ENCODE data around the gene BRSK1.
A peak's percentile ranks its signal among the peaks of the same experiment; 100 is the strongest.
"Not testable (repeated sequence)": the region's sequence is repeated elsewhere in the genome, so short reads cannot be mapped to it uniquely, and the experiment has no call there.

The BRSK1 gene

DNA sequence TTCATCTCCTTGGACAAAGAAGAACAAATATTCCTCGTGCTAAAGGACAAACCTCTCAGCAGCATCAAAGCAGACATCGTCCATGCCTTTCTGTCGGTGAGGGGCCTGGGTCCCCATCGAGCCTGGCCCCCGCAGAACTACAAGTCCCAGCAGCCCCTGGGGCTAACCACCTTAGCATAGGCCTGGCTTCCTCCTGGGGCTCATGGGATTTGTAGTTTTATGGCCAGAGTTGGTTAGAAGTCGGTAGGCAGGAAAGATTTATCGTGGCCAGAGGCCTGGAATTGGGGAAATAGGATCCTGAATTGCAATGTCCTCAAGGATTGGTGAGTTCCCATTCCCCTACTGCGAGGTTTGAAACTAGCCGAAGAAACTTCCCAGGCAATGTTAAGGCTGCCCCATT, 21.7 kb downstream of the BRSK1 start:
- DNase-seq, result peak in 1 of 2 experiments; percentile 17

DNA sequence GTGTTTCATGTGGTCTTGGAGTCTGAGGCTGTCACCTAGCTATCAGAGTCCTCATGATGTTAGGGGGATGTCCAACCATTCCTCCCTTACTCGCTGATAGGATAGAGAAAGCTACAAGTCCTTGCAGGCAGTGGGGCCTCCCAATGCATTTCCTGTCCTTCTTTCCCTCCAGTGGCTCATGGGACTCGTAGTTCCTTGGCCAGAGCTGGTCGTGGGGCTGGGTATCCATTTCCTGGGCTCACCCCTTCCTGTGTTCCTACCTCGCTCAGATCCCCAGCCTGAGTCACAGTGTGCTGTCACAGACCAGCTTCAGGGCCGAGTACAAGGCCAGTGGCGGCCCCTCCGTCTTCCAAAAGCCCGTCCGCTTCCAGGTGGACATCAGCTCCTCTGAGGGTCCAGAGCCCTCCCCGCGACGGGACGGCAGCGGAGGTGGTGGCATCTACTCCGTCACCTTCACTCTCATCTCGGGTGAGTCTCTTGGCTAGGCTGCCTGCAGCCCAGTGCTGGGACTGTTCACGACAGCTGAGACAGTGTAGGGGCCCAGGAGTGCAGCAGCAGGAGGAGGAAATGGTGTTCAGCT, 22.3 kb downstream of the BRSK1 start:
- no peak for DNase-seq

DNA sequence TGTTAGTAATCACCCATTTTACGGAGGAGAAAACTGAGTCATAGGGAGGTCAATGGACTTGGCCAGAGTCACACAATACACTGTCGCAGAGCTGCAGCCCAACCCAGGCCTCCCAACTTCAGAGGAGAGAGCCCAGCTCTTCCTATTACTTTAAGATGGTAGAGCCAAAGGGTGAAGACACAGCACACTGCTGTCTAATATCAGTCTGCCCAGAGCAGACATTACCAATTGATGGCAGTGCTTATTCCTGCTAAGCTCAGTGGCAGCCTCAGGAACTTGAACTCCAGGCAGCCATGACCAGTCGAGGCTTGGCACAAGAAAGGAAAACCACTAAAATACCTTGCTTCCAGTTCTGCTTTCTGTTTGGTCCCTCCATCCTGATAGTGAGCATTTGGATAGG, 22.9 kb downstream of the BRSK1 start:
- no peak for DNase-seq

DNA sequence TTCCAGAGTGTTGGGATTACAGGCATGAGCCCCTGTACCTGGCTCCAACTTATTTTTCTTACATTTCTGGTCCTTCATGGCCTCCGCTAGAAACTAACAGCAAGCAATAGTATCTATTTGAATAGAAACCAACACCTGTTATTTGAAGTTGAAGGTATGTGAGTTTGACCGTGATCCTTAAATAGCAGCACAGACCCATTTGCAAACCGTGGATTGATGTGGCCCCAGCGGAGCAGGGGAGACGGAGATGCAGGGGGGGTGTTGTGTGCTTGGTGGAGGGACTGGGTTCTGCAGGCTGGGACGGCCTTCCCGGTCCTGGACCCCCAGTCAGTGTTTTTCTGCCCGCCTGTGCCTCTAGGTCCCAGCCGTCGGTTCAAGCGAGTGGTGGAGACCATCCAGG, 24.5 kb downstream of the BRSK1 start:
- no peak for DNase-seq

DNA sequence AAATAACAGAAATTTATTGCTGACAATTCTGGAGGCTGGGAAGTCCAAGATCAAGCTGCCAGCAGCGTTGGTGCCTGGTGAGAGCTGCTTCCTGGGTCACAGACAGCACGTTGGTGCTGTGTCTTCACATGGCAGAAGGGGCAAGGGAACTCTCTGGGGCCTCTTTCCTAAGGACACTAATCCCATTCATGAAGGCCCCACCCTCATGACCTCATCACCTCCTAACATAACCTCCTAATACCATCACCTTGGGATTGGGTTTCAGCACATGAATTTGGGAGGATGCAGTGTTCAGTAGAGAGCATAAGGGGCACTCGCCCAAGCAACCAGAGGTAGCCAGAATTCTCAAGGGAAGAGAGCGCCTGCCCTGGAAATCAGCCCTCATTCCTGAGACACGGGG, 25.7 kb downstream of the BRSK1 start:
- no peak for DNase-seq

DNA sequence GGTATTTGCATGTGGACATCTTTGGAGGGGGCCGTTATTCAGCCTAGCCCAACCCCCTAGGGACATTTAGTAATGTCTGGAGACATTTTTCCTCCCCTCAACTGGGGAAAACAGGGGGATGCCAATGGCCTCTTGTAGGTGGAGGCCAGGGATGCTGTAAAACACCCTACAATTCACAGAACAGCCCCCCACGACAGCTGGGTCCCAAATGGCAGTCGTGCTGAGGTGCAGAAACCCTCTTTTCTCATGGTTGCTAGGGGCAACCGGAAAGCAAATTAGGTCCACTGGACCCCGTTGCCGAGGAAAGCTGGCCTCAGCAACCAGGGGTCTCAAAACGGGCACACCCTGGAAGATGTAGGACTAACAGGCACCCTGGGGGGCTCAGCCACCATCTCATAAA, 26.7 kb downstream of the BRSK1 start:
- DNase-seq, result no peak

DNA sequence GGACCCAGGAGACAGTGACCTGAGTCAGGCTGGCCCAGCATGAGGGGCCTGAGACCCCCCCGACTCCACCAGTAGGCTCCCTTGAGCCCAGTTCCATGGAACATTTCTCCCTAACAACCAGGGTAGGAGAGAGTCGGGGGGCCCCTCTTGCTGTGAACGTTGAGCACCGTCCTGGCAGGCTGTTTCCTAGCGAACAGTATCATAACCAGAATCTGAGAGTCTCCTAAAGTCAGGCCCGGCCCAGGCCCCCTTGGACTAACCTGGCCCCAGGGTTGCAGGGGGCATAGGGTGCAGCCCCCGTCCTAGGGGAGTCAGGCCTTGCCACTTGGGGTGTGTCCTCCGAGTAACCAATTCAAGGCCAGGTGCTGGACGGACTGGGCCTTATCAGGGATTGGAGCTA, 27.6 kb downstream of the BRSK1 start:
- DNase-seq, result no peak

DNA sequence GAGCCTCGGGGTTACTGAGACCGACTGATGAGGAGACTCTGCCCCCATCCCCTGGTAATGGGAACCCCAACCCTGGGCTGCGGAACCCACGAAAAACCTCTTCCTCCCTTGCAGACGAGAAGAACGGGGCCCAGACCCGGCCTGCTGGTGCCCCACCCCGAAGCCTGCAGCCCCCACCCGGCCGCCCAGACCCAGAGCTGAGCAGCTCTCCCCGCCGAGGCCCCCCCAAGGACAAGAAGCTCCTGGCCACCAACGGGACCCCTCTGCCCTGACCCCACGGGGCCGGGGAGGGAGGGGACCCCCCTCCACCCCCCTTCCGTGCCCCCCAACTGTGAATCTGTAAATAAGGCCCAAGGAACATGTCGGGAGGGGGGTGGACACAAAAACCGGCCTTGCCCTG, 28.0 kb downstream of the BRSK1 start:
- no peak for DNase-seq

DNA sequence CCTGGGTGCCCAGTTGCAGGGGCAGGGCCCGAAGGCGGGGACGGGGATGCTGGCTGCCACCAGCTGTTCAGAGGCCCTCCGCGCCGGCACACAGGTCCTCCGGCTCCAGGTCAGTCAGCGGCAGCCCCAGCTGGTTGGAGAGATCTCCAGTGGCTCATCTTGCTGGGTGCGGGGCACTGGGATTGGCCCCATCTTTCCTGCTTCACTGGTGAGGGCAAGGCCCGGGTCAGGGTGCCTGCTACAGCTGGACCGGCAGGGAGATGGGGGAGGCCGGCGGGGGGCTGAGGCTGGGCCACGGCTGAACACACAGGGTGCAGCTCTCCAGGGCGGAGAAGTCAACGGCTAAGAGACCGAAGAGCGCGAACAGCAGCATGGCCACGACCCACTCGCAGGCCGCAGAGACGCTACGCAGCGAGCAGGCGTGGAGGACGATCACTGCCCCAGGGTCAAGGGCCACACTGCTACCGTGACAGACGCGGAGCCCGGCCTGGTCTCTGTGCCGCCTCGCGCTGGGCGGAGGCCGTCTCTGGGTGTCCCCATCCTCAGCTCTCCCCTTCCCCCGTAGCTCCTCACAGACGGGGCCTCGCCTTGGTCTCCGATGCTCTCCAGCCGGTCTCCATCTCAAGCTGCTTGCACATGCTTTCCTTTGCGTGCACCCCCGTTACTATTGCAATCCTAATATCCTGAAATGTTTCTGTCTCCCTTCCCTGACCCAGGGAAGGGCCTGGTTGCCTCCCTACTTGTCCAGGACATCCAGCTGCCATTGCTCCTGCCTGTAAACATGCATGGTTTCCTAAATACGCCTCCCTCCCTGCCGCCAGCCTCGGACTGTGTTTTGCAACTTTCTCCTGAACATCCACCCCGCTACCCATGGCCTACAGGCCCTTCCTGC, 29.1 kb downstream of the BRSK1 start:
- DNase-seq, result no peak

DNA sequence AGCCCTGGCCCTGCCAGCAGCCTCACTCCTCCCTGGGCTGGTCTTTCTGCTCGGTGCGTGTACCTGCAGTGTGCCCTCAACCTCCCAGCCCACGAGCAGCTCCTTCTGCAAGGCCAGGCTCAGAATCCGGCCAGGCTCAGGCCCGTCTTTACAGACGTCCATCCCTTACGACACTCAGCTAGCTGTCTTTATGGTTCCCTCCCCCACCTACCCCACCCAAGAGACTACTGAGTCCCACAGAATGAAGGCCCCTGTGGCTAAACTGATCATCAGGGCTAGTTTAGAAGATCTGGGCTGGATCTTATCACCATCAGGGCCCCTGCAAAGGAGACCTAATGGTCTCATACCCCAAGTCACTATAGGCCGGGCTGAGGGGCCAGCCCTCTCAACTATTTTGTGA, 30.6 kb downstream of the BRSK1 start:
- DNase-seq, result no peak

DNA sequence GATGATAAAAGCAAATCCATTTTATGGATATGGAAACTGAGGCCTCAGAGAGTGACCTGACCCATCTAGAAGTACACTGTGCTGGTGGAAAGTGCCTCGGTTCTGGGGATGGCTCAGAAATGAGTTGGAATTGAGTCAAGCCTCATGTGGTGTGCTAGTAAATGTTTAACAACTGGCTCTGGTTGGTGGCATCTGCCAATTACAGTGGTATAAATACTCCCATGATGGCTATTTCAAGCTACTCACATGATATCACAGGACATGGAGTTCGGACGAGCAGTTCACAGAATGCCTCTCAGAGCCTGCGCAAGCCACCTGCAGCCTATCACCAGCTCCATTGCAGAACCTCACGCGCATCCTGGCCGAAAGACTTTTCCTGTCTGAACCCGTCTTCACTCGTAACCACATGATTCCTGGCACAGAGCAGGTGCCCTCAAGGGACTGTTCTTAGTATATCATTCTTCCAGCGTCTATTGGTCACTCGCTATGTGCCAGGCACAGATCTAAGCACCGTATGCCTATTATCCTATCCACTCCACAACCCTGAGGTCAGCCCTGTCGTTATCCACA, 32.2 kb downstream of the BRSK1 start:
- DNase-seq, result no peak

DNA sequence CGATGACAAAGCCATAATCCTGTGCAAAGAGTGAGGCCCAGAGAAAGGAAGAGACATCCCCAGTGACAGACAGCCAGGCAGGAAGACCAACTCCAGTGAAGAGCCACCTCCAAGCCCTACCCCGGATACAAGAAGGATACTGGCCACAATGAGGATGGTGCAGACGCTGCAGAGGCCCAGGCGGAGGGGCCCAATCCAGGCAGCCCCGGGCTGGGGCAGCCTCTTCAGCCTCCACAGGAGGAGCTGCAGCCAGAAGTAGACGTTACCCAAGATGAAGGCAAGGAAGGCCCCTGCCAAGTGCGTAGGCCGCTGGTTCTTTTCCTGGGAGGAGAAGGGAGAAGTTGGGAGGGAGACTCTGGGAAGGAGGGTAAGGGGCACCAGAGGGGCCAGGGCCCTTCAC, 32.8 kb downstream of the BRSK1 start:
- DNase-seq, result no peak

DNA sequence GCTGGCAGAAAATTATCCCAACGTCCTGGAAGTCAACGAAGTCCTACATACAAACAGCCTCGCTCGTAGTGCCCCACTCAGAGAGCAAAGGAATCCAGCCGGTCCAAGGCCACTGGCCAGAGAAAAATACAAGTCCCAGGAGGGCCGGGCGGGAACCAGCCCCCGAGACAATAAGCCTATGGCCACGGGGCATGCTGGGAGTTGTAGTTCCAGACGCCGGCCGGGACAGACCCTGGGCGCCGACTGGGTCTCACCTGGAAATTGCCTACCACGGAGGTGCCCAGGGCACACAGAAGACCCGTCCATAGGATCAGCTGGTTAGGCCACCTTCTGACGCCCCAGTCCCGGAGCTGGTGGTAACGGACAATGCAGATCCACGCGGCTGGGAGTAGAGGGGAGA, 36.0 kb downstream of the BRSK1 start:
- peak in 1 of 2 experiments; percentile 44 for DNase-seq

DNA sequence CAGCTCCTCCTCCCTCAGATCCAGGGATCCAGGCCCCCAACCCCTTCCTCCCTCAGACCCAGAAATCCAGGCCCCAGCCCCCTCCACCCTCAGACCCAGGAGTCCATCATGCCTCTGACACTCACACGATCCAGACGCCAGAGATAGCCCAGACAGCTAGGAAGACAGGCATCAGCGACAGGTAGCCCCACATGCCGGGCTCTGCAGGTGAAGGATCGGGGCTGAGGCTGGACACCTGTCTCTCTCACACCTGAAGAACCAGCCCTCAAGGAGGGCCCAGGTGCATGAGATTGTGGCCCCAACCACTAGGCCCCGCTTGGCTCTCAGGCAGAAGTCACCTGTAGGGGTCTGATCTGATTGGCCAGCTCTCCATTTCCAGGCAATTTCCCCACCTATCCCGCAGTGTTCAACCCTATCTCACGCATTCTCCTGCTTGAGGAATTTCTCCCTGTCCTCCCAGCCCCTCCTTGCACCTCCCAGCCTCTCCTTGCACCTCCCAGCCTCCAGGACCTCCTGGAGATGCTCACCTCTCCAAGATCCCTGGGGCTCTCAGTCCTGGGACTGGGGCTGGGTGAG, 37.1 kb downstream of the BRSK1 start:
- no peak for DNase-seq

DNA sequence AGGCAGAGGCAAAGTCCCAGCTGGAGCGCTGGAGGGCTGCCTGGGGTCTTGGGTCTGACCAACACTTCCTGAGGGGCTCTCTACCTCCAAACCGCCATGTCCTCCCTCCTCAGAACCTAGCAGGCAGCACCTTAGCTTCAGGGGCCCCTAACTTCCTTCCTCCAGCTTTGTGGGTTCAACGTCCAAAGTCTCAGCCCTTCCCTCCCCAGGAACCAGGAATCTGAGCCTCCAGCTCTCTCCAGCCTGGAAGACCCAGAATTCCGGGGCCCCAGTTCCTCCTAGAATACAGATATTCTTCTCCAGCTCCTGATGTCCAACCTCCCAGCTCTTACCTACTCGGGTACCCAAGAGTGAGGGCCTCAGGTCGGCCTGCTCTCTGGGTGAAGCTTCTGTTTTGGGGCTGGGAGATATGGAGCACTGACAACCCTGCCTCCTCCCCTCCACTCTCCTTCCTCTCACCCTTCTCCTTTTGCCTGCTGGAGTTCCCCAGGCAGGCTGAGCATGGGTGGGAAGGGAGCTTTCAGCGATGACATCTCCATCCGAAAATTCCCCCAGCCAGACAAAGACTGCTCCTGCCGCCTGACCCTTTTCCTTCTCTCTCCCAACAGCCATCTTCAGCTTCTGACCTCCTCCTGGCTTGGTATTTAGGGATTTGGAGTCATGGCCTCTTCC, 37.8 kb downstream of the BRSK1 start:
- no peak for DNase-seq

DNA sequence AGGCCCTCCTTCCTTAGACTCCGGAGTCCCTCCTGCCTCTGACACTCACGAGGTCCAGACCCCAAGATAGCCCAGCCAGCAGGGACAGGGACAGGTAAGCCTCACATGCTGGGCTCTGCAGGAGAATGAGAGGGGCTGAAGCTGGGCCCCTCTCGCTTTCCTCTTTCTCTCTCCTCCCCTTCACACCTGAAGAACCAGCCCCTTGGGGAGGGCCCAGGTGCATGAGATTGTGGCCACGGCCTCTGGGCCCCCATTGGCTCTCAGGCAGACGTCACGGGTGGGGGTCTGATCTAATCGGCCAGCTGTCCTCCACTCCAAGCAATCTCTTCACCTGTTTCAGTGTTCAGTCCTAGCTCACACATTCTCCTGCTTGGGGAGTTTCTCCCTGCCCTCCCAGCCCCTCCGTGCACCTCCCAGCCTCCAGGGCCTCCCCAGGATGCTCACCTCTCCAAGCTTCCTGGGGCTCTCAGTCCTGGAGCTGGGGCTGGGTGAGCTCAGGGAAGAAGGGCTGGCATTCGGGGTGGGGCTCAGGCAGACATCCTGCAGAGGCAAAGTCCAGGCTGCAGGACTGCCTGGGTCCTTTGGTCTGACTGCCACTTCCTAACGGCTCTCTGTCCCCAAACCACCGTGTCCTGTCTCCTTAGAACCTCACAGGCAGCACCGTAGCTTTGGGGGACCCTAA, 38.5 kb downstream of the BRSK1 start:
- DNase-seq, result no peak

DNA sequence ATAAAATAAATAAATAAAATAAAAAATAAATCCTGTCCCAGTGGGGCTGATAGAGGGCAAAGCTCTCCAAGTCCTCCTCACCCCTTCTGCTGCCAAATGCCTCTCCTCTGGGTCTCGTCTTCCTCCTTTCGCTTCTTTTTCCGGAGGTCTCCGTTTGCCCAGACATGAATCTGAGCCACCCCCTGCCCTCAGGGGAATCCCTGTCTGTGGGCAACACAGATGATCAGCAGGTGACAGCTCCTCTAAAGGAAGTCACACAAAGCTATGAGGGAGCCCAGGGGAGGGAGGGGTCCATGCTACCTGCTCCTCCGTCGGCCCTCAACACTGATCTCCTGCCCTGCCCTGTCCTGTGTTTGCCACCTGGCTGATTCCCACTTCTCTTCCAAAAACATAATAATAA, 40.9 kb downstream of the BRSK1 start:
- no peak for DNase-seq

DNA sequence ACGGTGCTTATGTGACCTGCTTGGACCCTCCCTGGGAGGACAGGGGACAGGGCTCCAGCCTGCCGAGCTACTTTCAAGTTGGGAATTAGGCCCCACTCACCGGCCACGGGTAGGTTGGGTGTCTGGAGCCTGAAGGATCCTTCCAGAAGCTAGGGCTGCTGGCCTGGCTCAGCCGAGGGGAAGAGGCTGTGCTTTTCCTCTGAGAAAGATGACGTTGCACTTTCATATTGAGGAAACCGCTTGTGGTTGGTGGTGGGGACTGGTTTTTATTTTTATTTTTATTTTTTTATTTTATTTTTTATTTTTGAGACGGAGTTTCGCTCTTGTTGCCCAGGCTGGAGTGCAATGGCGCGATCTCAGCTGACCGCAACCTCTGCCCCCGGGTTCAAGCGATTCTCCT, 41.4 kb downstream of the BRSK1 start, which contains the start of gene TMEM150B:
Gene TMEM150B, minus strand, starts transcription at position 170 of the 400 bp plus-strand sequence. CDS start 4,305 bp downstream, outside the sequence.
- DNase-seq, result no peak

DNA sequence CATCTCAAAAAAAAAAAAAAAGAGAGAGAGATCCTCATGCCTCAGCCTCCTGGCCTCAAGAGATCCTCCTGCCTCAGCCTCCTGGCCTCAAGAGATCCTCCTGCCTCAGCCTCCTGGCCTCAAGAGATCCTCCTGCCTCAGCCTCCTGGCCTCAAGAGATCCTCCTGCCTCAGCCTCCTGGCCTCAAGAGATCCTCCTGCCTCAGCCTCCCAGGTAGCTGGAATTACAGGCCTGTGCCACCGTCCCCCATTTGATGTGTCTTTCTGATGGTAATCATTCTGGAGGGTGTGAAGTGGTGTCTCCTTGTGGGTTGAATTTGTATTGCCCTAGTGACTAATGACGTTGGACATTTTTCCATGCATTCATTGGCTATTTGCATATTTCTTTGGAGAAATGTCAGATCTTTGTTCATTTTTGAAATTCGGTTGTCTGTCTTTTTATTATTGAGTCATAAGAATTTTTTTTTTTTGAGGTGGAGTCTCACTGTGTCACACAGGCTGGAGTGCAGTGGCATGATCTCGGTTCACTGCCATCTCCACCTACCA, 45.0 kb downstream of the BRSK1 start:
- peak; percentile 13 to 47 for DNase-seq

DNA sequence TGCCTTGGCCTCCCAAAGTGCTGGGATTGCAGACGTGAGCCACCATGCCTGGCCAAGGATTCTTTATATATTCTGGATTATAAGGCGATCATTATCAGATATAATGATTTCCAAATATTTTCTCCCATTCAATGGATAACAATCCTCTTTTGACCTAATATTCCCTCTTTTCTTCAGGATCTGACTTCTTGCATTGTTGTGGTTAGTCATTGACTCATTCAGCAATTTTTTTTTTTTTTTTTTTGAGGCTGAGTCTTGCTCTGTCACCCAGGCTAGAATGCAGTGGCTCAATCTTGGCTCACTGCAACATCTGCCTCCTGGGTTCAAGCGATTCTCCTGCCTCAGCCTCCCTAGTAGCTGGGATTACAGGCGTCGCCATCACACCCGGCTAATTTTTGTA, 46.0 kb downstream of the BRSK1 start:
- DNase-seq, result not testable (repeated sequence)

DNA sequence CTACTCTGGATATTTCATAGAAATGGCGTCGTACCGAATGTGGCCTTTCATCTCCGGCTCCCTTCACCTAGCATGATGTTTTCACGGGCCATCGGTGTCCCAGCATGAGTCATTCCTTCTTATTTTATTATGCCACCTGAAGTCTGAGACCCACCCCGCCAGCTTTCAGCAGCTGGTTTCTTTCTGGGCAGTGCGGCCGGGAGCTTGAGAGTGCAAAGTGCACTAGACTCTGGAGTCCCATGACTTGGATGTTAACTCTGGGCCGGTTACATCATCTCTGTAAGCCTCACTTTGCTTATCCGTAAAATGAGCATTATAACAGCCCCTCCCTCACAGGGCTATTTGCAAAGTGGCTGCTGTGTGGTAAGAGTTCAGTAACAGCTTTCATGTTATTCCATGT, 50.1 kb downstream of the BRSK1 start:
- no peak for DNase-seq

DNA sequence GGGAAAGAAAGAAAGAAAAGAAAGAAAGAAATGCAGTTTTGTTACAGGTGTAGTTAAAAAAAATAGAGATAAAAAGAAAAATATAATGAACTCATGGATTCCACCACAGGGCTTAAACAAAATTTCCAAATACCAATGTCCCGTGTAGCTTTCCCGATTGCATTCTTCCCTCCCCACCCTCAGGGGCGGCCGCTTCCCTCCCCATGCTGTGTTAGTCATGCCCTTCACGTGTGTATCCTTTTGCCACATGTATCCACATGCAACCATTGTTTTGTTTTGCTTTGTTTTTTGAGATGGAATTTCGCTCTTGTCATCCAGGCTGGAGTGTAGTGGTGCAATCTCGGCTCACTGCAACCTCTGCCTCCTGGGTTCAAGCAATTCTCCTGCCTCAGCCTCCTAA, 52.3 kb downstream of the BRSK1 start:
- DNase-seq, result no peak

Data from NCI-H446 (cell line).